Measurements from ENCODE around the gene PDE6D. TPM values are rescaled to one million over a fixed set of nuclear protein-coding genes. Genes with fewer than 3 reads are reported as not detected.

PDE6D gene
- total and polyA plus RNA-seq, 2 of the 13 experiments (the other 11 are each of a cell fraction or from before 2014, with no cell fraction given), result 14.1 to 23.2 TPM

DNA sequence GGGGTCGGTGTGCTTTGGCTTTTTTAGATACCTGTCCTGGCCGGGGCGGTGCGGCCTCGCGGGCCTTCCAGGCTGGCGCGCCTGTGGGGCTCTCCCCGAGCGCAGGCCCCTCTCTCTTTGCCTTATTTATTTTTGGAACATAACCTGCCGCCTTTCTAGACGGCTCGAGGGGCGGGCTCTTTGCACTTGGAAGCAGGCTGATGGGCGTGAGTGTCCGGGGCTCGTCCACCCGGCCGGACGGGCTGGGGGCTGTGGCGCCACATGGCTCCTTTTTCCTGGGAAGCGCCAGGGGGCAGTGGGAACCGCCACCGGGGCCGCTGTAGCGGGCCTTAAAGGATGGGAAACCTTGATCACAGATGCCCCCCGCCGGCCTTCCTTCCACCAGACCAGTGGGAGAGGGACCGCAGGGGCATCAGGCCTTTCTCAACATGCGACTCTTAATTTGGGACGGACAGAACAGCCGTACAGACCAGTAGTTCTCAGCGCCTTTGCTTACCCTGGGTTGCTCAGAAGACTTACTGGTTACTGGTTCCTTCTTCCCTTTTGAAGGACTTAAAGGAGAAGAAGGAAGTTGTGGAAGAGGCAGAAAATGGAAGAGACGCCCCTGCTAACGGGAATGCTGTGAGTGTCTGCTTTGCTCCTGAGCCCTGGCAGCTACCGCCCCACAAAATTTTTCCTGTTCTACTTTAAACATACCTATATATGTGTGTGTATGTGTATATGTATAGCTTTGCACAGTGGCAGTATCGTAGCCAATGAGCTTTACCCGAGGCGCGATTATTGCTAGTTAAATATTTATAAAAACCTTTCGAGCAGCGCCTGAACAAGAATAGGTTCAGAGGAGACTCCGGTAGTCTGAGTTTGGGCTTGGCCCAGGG lies 70.0 kb downstream of the PDE6D start (continued):
- TF ChIP-seq, protein P1, sequence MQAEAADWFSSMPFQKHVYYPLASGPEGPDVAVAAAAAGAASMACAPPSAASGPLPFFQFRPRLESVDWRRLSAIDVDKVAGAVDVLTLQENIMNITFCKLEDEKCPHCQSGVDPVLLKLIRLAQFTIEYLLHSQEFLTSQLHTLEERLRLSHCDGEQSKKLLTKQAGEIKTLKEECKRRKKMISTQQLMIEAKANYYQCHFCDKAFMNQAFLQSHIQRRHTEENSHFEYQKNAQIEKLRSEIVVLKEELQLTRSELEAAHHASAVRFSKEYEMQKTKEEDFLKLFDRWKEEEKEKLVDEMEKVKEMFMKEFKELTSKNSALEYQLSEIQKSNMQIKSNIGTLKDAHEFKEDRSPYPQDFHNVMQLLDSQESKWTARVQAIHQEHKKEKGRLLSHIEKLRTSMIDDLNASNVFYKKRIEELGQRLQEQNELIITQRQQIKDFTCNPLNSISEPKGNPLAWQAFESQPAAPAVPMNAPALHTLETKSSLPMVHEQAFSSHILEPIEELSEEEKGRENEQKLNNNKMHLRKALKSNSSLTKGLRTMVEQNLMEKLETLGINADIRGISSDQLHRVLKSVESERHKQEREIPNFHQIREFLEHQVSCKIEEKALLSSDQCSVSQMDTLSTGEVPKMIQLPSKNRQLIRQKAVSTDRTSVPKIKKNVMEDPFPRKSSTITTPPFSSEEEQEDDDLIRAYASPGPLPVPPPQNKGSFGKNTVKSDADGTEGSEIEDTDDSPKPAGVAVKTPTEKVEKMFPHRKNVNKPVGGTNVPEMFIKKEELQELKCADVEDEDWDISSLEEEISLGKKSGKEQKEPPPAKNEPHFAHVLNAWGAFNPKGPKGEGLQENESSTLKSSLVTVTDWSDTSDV (CRISPR knock-in tag; IDR thresholded peaks at IDR 0.05), result 0 out of 2 replicates have a peak, but pooled peaks have one; percentile 63
- no peak for TF ChIP-seq ZFP62 (CRISPR knock-in tag; IDR thresholded peaks at IDR 0.05)
- TF ChIP-seq ZNF605 (CRISPR knock-in tag; IDR thresholded peaks at IDR 0.05), result 0 out of 2 replicates have a peak, but pooled peaks have one; percentile 21
- TF ChIP-seq HNF1B (CRISPR knock-in tag; IDR thresholded peaks at IDR 0.05), result peak; percentile 10; the same call in 1 of the 2 replicates
- TF ChIP-seq ZNF781 (CRISPR knock-in tag; IDR thresholded peaks at IDR 0.05; ENCODE audit: borderline replicate concordance, not compliant biosample characterization), result peak; percentile 30
- 0 out of 2 replicates have a peak, but pooled peaks have one; percentile 43 for TF ChIP-seq TRAFD1 (CRISPR knock-in tag; IDR thresholded peaks at IDR 0.05; ENCODE audit: borderline replicate concordance)
- TF ChIP-seq, protein P2, sequence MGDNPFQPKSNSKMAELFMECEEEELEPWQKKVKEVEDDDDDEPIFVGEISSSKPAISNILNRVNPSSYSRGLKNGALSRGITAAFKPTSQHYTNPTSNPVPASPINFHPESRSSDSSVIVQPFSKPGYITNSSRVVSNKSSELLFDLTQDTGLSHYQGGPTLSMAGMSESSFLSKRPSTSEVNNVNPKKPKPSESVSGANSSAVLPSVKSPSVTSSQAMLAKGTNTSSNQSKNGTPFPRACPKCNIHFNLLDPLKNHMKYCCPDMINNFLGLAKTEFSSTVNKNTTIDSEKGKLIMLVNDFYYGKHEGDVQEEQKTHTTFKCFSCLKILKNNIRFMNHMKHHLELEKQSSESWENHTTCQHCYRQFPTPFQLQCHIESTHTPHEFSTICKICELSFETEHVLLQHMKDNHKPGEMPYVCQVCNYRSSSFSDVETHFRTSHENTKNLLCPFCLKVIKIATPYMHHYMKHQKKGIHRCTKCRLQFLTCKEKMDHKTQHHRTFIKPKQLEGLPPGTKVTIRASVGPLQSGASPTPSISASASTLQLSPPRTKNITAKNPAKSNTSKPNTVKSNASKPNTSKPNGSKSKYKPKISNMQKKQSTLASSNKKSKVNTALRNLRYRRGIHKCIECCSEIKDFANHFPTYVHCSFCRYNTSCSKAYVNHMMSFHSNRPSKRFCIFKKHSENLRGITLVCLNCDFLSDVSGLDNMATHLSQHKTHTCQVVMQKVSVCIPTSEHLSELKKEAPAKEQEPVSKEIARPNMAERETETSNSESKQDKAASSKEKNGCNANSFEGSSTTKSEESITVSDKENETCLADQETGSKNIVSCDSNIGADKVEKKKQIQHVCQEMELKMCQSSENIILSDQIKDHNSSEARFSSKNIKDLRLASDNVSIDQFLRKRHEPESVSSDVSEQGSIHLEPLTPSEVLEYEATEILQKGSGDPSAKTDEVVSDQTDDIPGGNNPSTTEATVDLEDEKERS (CRISPR knock-in tag; IDR thresholded peaks at IDR 0.05), result 0 out of 2 replicates have a peak, but pooled peaks have one; percentile 2
- TF ChIP-seq, protein P3, sequence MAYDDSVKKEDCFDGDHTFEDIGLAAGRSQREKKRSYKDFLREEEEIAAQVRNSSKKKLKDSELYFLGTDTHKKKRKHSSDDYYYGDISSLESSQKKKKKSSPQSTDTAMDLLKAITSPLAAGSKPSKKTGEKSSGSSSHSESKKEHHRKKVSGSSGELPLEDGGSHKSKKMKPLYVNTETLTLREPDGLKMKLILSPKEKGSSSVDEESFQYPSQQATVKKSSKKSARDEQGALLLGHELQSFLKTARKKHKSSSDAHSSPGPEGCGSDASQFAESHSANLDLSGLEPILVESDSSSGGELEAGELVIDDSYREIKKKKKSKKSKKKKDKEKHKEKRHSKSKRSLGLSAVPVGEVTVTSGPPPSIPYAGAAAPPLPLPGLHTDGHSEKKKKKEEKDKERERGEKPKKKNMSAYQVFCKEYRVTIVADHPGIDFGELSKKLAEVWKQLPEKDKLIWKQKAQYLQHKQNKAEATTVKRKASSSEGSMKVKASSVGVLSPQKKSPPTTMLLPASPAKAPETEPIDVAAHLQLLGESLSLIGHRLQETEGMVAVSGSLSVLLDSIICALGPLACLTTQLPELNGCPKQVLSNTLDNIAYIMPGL (CRISPR knock-in tag; IDR thresholded peaks at IDR 0.05; ENCODE audit: borderline replicate concordance in 1 of 2, low read depth in 1 of 2), result peak in 1 of 2 experiments; percentile 44; a peak in 1 of 4 replicates
- no peak for TF ChIP-seq JARID2 (CRISPR knock-in tag; IDR thresholded peaks at IDR 0.05; ENCODE audit: insufficient replicate concordance)
- 0 out of 2 replicates have a peak, but pooled peaks have one; percentile 69 for TF ChIP-seq ZNF232 (CRISPR knock-in tag; IDR thresholded peaks at IDR 0.05; ENCODE audit: borderline replicate concordance)
- TF ChIP-seq ZBTB20 (CRISPR knock-in tag; IDR thresholded peaks at IDR 0.05; ENCODE audit: borderline replicate concordance, low read depth), result peak; percentile 47; the same call in 1 of the 2 replicates
- TF ChIP-seq NRL (CRISPR knock-in tag; IDR thresholded peaks at IDR 0.05; ENCODE audit: borderline replicate concordance), result peak; percentile 20; the same call in 1 of the 2 replicates
- peak; percentile 62; the same call in 1 of the 2 replicates for TF ChIP-seq ZFAT (CRISPR knock-in tag; conservative IDR thresholded peaks at IDR 0.05)
- TF ChIP-seq ZNF326 (CRISPR knock-in tag; IDR thresholded peaks at IDR 0.05; ENCODE audit: borderline replicate concordance), result peak; percentile 28; the same call in 1 of the 2 replicates
